AG04449 (cell line): ENCODE results near the gene PLEKHO2.

Source experiments
- CTCF ChIA-PET: fragments of 350-600 bp; formaldehyde crosslinking; extraction: SDS; loops from one replicate; lab custom pipeline; 2021; ENCODE audit warnings: antibody characterized with exemption; lab: Yijun Ruan, JAX
- POLR2A ChIA-PET: fragments of 400-600, 350-600 bp; formaldehyde crosslinking; extraction: SDS; loops from one replicate; lab custom pipeline; 2020; ENCODE audit warnings: antibody characterized with exemption, inconsistent platforms; lab: Yijun Ruan, JAX
- DNase-seq: peaks from one replicate; pipeline ENCODE4 v3.0.0-alpha.2; 2010; ENCODE audit warnings: low read depth, low spot score
- H3K4me3 ChIP-seq: 2 replicates; pipeline ENCODE4 v1.5.1; 2011; ENCODE audit warnings: low read depth, mild to moderate bottlenecking, control low read depth, low read length
- CTCF ChIP-seq: IDR thresholded peaks from one replicate; pipeline ENCODE4 v1.5.1; 2011; ENCODE audit warnings: mild to moderate bottlenecking, moderate library complexity, low read length, control low read depth, inconsistent platforms; ENCODE audit not compliant: insufficient read depth; ENCODE audit errors: missing control alignments

The PLEKHO2 gene

GRCh38 chr15:64898406-64898805 lies 56.7 kb downstream of the PLEKHO2 start:
- no peak for DNase-seq
- ChIA-PET CTCF (interaction anchor here (1.6 kb wide), 1 partner anchor 11 kb away, joined by 3 read pairs; no protein-coding TSS in a partner anchor), POLR2A (no interaction called here)
- no peak overlapping the region for H3K4me3 ChIP-seq
- TF ChIP-seq CTCF = no peak

GRCh38 chr15:64901141-64901540 lies 59.4 kb downstream of the PLEKHO2 start:
- TF ChIP-seq CTCF = no peak
- ChIA-PET CTCF (no interaction called here), POLR2A (no interaction called here)
- no peak for DNase-seq
- H3K4me3 ChIP-seq = no peak overlapping the region

- H3K4me3 ChIP-seq = no peak overlapping the region
- ChIA-PET POLR2A (no interaction called here), CTCF (no interaction called here)
- TF ChIP-seq CTCF = no peak
- no peak for DNase-seq
These were observed 60.2 kb downstream of the PLEKHO2 start for GRCh38 chr15:64901914-64902313.

- H3K4me3 ChIP-seq = no peak overlapping the region
- ChIA-PET POLR2A (interaction anchor here (0.8 kb wide), 1 partner anchor 14 kb away, joined by 3 read pairs; no protein-coding TSS in a partner anchor), CTCF (interaction anchor here (4.2 to 6.0 kb wide), 2 partner anchors 8 to 171 kb away, joined by 31 to 58 read pairs; no protein-coding TSS in a partner anchor)
- TF ChIP-seq CTCF = no peak
- DNase-seq = no peak
These were observed 61.1 kb downstream of the PLEKHO2 start for GRCh38 chr15:64902863-64903262.

- no peak for DNase-seq
- POLR2A ChIA-PET = interaction anchor here (0.6 to 0.8 kb wide), 2 partner anchors 14 to 64 kb away, joined by 3 read pairs; no protein-coding TSS in a partner anchor
- TF ChIP-seq CTCF = no peak
- CTCF ChIA-PET = interaction anchor here (3.6 to 6.0 kb wide), 5 partner anchors 9 to 171 kb away, joined by 24 to 58 read pairs (median 32); no protein-coding TSS in a partner anchor
- no peak overlapping the region for H3K4me3 ChIP-seq
These were observed 61.7 kb downstream of the PLEKHO2 start for GRCh38 chr15:64903326-64903950.

GRCh38 chr15:64904189-64904588 lies 62.5 kb downstream of the PLEKHO2 start:
- CTCF ChIA-PET = interaction anchor here (0.9 to 6.0 kb wide), 9 partner anchors 10 to 213 kb away, joined by 4 to 58 read pairs (median 24); no protein-coding TSS in a partner anchor
- no peak overlapping the region for H3K4me3 ChIP-seq
- no peak for TF ChIP-seq CTCF
- no peak for DNase-seq
- POLR2A ChIA-PET = interaction anchor here (0.6 kb wide), 1 partner anchor 65 kb away, joined by 3 read pairs; no protein-coding TSS in a partner anchor
